Activated T-helper 2 cell treated with anti-CD3 and anti-CD28 coated beads, Interferon-gamma antibody, Interleukin-2, Interleukin-4, amounts not matched to agents 10 μg/mL and 5 μg/mL and 100 μg/mL, durations not matched to agents 14 hours and 24 hours and 36 hours (primary cell): ENCODE measurements around the gene PIWIL1. TPM values are rescaled to one million over a fixed set of nuclear protein-coding genes. Genes with fewer than 3 reads are reported as not detected.

ENCODE experiments used
- DNase-seq: peaks from one replicate; pipeline ENCODE4 v3.0.0; 2021; ENCODE audit warnings: low spot score
- H3K27ac Mint-ChIP-seq: one replicate; pipeline ENCODE4 v1.8.0; 2021; ENCODE audit warnings: mixed read lengths
- H3K27me3 Mint-ChIP-seq: one replicate; pipeline ENCODE4 v1.8.0; 2021; ENCODE audit warnings: low read depth, mixed read lengths
- H3K36me3 Mint-ChIP-seq: one replicate; pipeline ENCODE4 v1.8.0; 2021; ENCODE audit warnings: low read depth, mixed read lengths
- H3K4me1 Mint-ChIP-seq: one replicate; pipeline ENCODE4 v1.8.0; 2021; ENCODE audit warnings: low read depth, mixed read lengths
- H3K4me3 Mint-ChIP-seq: one replicate; pipeline ENCODE4 v1.8.0; 2021; ENCODE audit warnings: low read depth, mild to moderate bottlenecking, moderate library complexity, mixed read lengths
- H3K9me3 Mint-ChIP-seq: one replicate; pipeline ENCODE4 v1.8.0; 2021; ENCODE audit warnings: mixed read lengths
- intact Hi-C: fragments of 100-400 bp; cut with micrococcal nuclease; formaldehyde crosslinking; loops from one replicate; pipeline ENCODE4 v1.15.1; 2023
- total RNA-seq: library from RNA; stranded (reverse); gene quantifications from 2 replicates; pipeline ENCODE4 v1.2.3, GENCODE V29; 2022

The PIWIL1 gene
- total RNA-seq, 1 donor from 2014 or later, result not detected

GRCh38 chr12:130366159-130366558 lies 28.5 kb downstream of the PIWIL1 start:
- H3K4me1 Mint-ChIP-seq, result no peaks in the 10 kb centered on the region
- no peak overlapping the region for H3K27ac Mint-ChIP-seq
- no peaks in the 10 kb centered on the region for H3K27me3 Mint-ChIP-seq

GRCh38 chr12:130367003-130367402 lies 29.3 kb downstream of the PIWIL1 start:
- Mint-ChIP-seq H3K27me3 (no peaks in the 10 kb centered on the region), H3K36me3 (no peaks in the 10 kb centered on the region), H3K4me3 (no peak overlapping the region), H3K9me3 (no peaks in the 10 kb centered on the region), H3K4me1 (no peaks in the 10 kb centered on the region), H3K27ac (no peak overlapping the region)
- no peak for DNase-seq
- intact Hi-C loops, result no loop called here

More at GRCh38 chr12:130366159-130366558, 28.5 kb downstream of the PIWIL1 start:
- no peaks in the 10 kb centered on the region for H3K9me3 Mint-ChIP-seq
- no peak for DNase-seq
- no peak overlapping the region for H3K4me3 Mint-ChIP-seq
- intact Hi-C loops, result no loop called here
- no peaks in the 10 kb centered on the region for H3K36me3 Mint-ChIP-seq

- Mint-ChIP-seq H3K4me1 (no peaks in the 10 kb centered on the region), H3K27ac (no peak overlapping the region), H3K27me3 (no peaks in the 10 kb centered on the region), H3K9me3 (no peaks in the 10 kb centered on the region), H3K4me3 (no peak overlapping the region), H3K36me3 (no peaks in the 10 kb centered on the region)
- no peak for DNase-seq
- intact Hi-C loops, result no loop called here
These were observed 29.8 kb downstream of the PIWIL1 start for GRCh38 chr12:130367523-130367922.

- Mint-ChIP-seq H3K4me1 (peaks cover 2% of the 10 kb centered on the region), H3K27me3 (no peaks in the 10 kb centered on the region)
These were observed 32.1 kb downstream of the PIWIL1 start for GRCh38 chr12:130369816-130370215.

GRCh38 chr12:130371296-130371695 lies 33.6 kb downstream of the PIWIL1 start:
- intact Hi-C loops, result no loop called here
- no peak for DNase-seq
- no peak overlapping the region for H3K4me3 Mint-ChIP-seq

More at GRCh38 chr12:130369816-130370215, 32.1 kb downstream of the PIWIL1 start:
- intact Hi-C loops, result no loop called here
- no peak overlapping the region for H3K4me3 Mint-ChIP-seq
- DNase-seq, result no peak
- no peaks in the 10 kb centered on the region for H3K9me3 Mint-ChIP-seq
- no peak overlapping the region for H3K27ac Mint-ChIP-seq
- no peaks in the 10 kb centered on the region for H3K36me3 Mint-ChIP-seq

GRCh38 chr12:130372936-130373335 lies 35.2 kb downstream of the PIWIL1 start:
- Mint-ChIP-seq H3K4me1 (peaks cover 2% of the 10 kb centered on the region), H3K4me3 (no peak overlapping the region), H3K27ac (no peak overlapping the region), H3K9me3 (no peaks in the 10 kb centered on the region), H3K36me3 (no peaks in the 10 kb centered on the region), H3K27me3 (no peaks in the 10 kb centered on the region)
- intact Hi-C loops, result no loop called here
- DNase-seq, result no peak

More at GRCh38 chr12:130371296-130371695, 33.6 kb downstream of the PIWIL1 start:
- H3K27ac Mint-ChIP-seq, result no peak overlapping the region
- H3K9me3 Mint-ChIP-seq, result no peaks in the 10 kb centered on the region
- H3K4me1 Mint-ChIP-seq, result peaks cover 2% of the 10 kb centered on the region
- H3K36me3 Mint-ChIP-seq, result no peaks in the 10 kb centered on the region
- no peaks in the 10 kb centered on the region for H3K27me3 Mint-ChIP-seq

GRCh38 chr12:130374083-130374482 lies 36.4 kb downstream of the PIWIL1 start:
- DNase-seq, result no peak
- H3K27ac Mint-ChIP-seq, result no peak overlapping the region
- peaks cover 2% of the 10 kb centered on the region for H3K4me1 Mint-ChIP-seq
- no peaks in the 10 kb centered on the region for H3K9me3 Mint-ChIP-seq
- no peak overlapping the region for H3K4me3 Mint-ChIP-seq
- no peaks in the 10 kb centered on the region for H3K27me3 Mint-ChIP-seq
- no peaks in the 10 kb centered on the region for H3K36me3 Mint-ChIP-seq
- intact Hi-C loops, result no loop called here

GRCh38 chr12:130375296-130376287 lies 37.9 kb downstream of the PIWIL1 start:
- Mint-ChIP-seq H3K9me3 (no peaks in the 10 kb centered on the region), H3K4me1 (peaks cover 2% of the 10 kb centered on the region), H3K36me3 (no peaks in the 10 kb centered on the region), H3K27me3 (no peaks in the 10 kb centered on the region), H3K4me3 (no peak overlapping the region), H3K27ac (no peak overlapping the region)
- intact Hi-C loops, result no loop called here
- no peak for DNase-seq

GRCh38 chr12:130382818-130383217 lies 45.1 kb downstream of the PIWIL1 start:
- no peaks in the 10 kb centered on the region for H3K27me3 Mint-ChIP-seq
- H3K4me3 Mint-ChIP-seq, result no peak overlapping the region
- peaks cover 10% of the 10 kb centered on the region for H3K9me3 Mint-ChIP-seq
- no peak for DNase-seq
- no peaks in the 10 kb centered on the region for H3K4me1 Mint-ChIP-seq
- no peak overlapping the region for H3K27ac Mint-ChIP-seq
- intact Hi-C loops, result no loop called here
- no peaks in the 10 kb centered on the region for H3K36me3 Mint-ChIP-seq

- H3K27ac Mint-ChIP-seq, result no peak overlapping the region
- H3K9me3 Mint-ChIP-seq, result peaks cover 16% of the 10 kb centered on the region
- H3K4me3 Mint-ChIP-seq, result no peak overlapping the region
- DNase-seq, result no peak
- intact Hi-C loops, result no loop called here
- no peaks in the 10 kb centered on the region for H3K4me1 Mint-ChIP-seq
- no peaks in the 10 kb centered on the region for H3K36me3 Mint-ChIP-seq
- no peaks in the 10 kb centered on the region for H3K27me3 Mint-ChIP-seq
These were observed 46.5 kb downstream of the PIWIL1 start for GRCh38 chr12:130384234-130384633.

- intact Hi-C loops, result no loop called here
- Mint-ChIP-seq H3K27me3 (no peaks in the 10 kb centered on the region), H3K9me3 (peaks cover 16% of the 10 kb centered on the region), H3K27ac (no peak overlapping the region), H3K4me1 (no peaks in the 10 kb centered on the region), H3K36me3 (no peaks in the 10 kb centered on the region), H3K4me3 (no peak overlapping the region)
- DNase-seq, result no peak
These were observed 47.5 kb downstream of the PIWIL1 start for GRCh38 chr12:130385193-130385592.

- no peak for DNase-seq
- Mint-ChIP-seq H3K27ac (no peak overlapping the region), H3K4me3 (no peak overlapping the region), H3K27me3 (no peaks in the 10 kb centered on the region), H3K9me3 (peaks cover 15% of the 10 kb centered on the region), H3K36me3 (no peaks in the 10 kb centered on the region), H3K4me1 (peaks cover 17% of the 10 kb centered on the region)
- intact Hi-C loops, result no loop called here
These were observed 53.5 kb downstream of the PIWIL1 start for GRCh38 chr12:130391186-130391585.

- Mint-ChIP-seq H3K27me3 (no peaks in the 10 kb centered on the region), H3K4me3 (peak overlapping the region; percentile 30), H3K27ac (peak overlapping the region; percentile 72), H3K9me3 (peaks cover 5% of the 10 kb centered on the region), H3K36me3 (no peaks in the 10 kb centered on the region), H3K4me1 (peaks cover 23% of the 10 kb centered on the region)
- intact Hi-C loops, result no loop called here
- no peak for DNase-seq
These were observed 57.2 kb downstream of the PIWIL1 start for GRCh38 chr12:130394906-130395305.
